Lower leg skin (tissue), 3 donors: ENCODE results near the gene CHRM1.

Experiments
- POLR2A ChIP-seq, 2 donors: fragments of 450-650 bp; IDR thresholded peaks; one replicate each; pipeline ENCODE4 v1.6.1; 2016 to 2017; ENCODE audit warnings: antibody characterized with exemption in 2 of 2, mild to moderate bottlenecking in 1 of 2, moderate library complexity in 1 of 2
- TF ChIP-seq, protein P1 (sequence below), 3 donors: fragments of 450-650 bp; IDR thresholded peaks; one replicate each; pipeline ENCODE4 v1.5.1; 2016; ENCODE audit warnings: antibody characterized with exemption in 3 of 3, mild to moderate bottlenecking in 3 of 3, moderate library complexity in 2 of 3

DNA sequence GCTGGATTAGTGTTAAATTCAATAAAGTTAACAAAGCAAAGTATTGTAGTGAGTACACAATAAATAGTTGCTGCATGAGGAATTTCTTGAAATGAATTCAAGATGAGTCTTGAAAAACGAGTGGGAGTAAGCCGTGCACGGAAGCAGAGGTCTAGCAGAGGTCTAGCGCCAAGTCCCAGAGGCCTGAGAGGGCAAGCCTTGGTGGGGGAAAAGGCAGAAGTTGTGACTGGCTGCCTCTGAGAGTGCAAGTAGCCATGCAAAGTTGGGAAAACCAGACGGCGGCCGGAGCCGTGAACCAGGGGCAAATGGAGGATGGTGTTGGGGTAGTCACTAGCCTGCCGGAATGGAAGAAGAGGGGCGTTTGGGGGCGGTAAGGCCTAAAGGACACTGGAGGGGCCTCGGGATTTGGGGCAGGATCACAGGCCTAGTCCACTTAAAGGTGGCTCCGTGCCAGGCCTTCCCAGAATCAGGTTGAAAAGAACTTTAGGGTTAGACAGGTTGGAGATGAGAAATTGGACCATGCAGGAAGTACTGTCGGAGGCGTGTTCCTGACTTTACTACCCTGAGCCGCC is 40.8 kb downstream of the CHRM1 start:
- TF ChIP-seq POLR2A (IDR thresholded peaks at IDR 0.05): no peak
- TF ChIP-seq, protein P1, sequence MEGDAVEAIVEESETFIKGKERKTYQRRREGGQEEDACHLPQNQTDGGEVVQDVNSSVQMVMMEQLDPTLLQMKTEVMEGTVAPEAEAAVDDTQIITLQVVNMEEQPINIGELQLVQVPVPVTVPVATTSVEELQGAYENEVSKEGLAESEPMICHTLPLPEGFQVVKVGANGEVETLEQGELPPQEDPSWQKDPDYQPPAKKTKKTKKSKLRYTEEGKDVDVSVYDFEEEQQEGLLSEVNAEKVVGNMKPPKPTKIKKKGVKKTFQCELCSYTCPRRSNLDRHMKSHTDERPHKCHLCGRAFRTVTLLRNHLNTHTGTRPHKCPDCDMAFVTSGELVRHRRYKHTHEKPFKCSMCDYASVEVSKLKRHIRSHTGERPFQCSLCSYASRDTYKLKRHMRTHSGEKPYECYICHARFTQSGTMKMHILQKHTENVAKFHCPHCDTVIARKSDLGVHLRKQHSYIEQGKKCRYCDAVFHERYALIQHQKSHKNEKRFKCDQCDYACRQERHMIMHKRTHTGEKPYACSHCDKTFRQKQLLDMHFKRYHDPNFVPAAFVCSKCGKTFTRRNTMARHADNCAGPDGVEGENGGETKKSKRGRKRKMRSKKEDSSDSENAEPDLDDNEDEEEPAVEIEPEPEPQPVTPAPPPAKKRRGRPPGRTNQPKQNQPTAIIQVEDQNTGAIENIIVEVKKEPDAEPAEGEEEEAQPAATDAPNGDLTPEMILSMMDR (IDR thresholded peaks at IDR 0.05): no peak
